Esophagus muscularis mucosa (tissue), 3 donors: ENCODE data around the gene LIMS1.

Experiments used
- CTCF ChIP-seq, 3 experiments: fragments of 200-600 bp in 2 of 3; fragments of 450-650 bp in 1 of 3; sonication (generic) in 2 of 3; IDR thresholded peaks; one replicate each; pipeline ENCODE4 v1.5.1; 2017 to 2019; ENCODE audit warnings: antibody characterized with exemption in 3 of 3, mild to moderate bottlenecking in 2 of 3, moderate library complexity in 1 of 3
- POLR2A ChIP-seq: fragments of 450-650 bp; IDR thresholded peaks from one replicate; pipeline ENCODE4 v1.6.1; 2017; ENCODE audit warnings: antibody characterized with exemption, moderate library complexity, mild to moderate bottlenecking, low read depth

DNA sequence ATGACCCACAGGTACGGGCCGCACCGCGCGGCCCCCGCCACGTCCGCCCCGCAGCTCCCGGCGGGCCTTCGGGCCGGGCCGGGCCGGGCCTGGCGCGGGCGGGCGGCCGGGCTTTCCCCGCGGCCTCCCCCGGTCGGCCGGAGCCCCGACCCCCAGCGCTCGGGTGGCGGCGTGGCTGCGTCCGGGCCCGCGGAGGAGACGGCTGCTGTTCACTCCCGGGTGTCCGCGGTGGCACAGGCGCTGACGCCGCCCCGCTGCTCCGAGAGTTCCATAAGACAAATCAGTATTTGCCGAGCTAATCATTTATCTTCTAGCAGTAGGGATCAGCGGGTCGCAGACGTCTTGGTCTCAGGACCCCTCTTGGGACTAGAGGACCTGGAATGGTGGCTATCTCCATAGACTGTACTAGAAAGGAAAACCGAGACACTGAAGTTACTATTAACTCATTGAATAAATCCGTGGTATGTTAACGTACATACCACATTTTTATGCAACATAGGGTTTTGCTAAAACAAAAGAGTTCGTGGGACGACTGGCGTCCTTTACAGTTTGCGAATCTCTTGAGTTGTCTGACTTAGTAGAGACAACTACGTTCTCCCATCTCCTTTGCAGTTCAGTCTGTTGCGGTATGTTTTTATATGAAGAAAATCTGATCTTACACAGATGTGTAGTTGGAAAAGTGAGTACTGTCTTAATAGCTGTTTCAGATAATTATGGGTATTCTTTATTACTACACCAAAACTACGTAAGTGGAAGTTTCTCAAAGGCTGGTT lies 500 bp downstream of the LIMS1 start:
- TF ChIP-seq CTCF (IDR thresholded peaks at IDR 0.05) (no peak), POLR2A (no peak)
